Breast epithelium (tissue), 4 donors: Measurements from ENCODE around the gene SLC25A48. TPM values are rescaled to one million over a fixed set of nuclear protein-coding genes. Genes with fewer than 3 reads are reported as not detected.

Source experiments
- DNase-seq, 2 donors: peaks; one replicate each; pipeline ENCODE4 v3.0.0-alpha.2; 2019; ENCODE audit warnings: low spot score in 2 of 2
- H3K27ac ChIP-seq, 2 donors: fragments of 200-600 bp; sonication (generic) in 1 of 2; one replicate each; pipeline ENCODE4 v1.5.1; 2016 to 2019; ENCODE audit warnings: mild to moderate bottlenecking in 1 of 2
- H3K27me3 ChIP-seq, 2 donors: fragments of 200-600 bp; sonication (generic) in 1 of 2; one replicate each; pipeline versions ENCODE4 v1.5.1 to v1.6.0; 2017 to 2019; ENCODE audit warnings: control low read depth in 1 of 2, mild to moderate bottlenecking in 1 of 2
- H3K36me3 ChIP-seq: fragments of 200-600 bp; one replicate; pipeline ENCODE4 v1.5.1; 2019
- H3K4me1 ChIP-seq, 2 donors: fragments of 200-600 bp; sonication (generic); one replicate each; pipeline ENCODE4 v1.5.1; 2016 to 2019; ENCODE audit warnings: control low read depth in 1 of 2
- H3K4me3 ChIP-seq, 3 donors: fragments of 200-600 bp; sonication (generic); 1 replicate in 2 of 3; 2 replicates in 1 of 3; pipeline ENCODE4 v1.5.1; 2016 to 2019; ENCODE audit warnings: mild to moderate bottlenecking in 3 of 3, moderate library complexity in 2 of 3
- H3K9me3 ChIP-seq, 2 donors: fragments of 200-600 bp; sonication (generic) in 1 of 2; one replicate each; pipeline ENCODE4 v1.5.1; 2016 to 2019; ENCODE audit warnings: control low read depth in 1 of 2
- POLR2A ChIP-seq: fragments of 450-650 bp; IDR thresholded peaks from one replicate; pipeline ENCODE4 v1.6.1; 2016; ENCODE audit warnings: antibody characterized with exemption, mild to moderate bottlenecking, moderate library complexity
- POLR2AphosphoS5 ChIP-seq, 3 donors: sonication (generic); formaldehyde crosslinking; IDR thresholded peaks; one replicate each; pipeline ENCODE4 v1.6.1; 2017; ENCODE audit warnings: antibody characterized with exemption in 3 of 3
- intact Hi-C: fragments of 100-400 bp; cut with DNase I; formaldehyde crosslinking; loops from one replicate; pipeline ENCODE4 v1.15.1; 2023; ENCODE audit warnings: low total_unique reads
- total RNA-seq, 3 donors: library from RNA; depleted of rRNA; stranded (reverse); fragments of >200 nt; gene quantifications; one replicate each; pipeline ENCODE4 v1.1.0, GENCODE V29; 2016
- TF ChIP-seq, protein P1 (sequence below), 3 donors: fragments of 450-650 bp; IDR thresholded peaks; one replicate each; pipeline ENCODE4 v1.5.1; 2016 to 2017; ENCODE audit warnings: antibody characterized with exemption in 3 of 3, mild to moderate bottlenecking in 3 of 3, moderate library complexity in 3 of 3

Gene SLC25A48
- total RNA-seq, 3 donors from 2014 or later, result 0.33 to 6.2 (median 1.8) TPM

DNA sequence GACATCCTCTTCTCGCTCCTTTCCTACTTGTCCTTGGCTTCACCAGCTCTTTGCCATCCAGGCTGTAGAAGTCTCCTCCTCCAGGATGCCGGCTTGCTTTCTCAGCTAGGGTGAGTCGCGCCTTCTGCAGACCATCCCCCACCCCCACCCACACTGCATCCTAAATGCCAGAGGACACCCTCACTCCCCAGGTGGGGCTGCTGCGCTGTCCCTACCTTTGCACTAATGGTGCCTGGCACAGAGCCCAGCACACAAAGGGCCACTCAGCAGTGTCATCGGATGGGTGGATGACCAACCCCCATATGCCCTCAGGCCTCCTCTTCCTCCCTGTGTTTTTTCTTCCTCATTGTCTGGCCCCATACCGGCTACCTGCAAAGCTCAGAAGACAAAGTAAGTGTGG lies 46.3 kb downstream of the SLC25A48 start:
- peaks cover 0 to 10% of the 10 kb centered on the region in 2 donors for H3K27me3 ChIP-seq
- H3K9me3 ChIP-seq, result no peaks in the 10 kb centered on the region
- DNase-seq, result no peak
- H3K4me3 ChIP-seq, result no peak overlapping the region
- intact Hi-C loops, result no loop called here
- H3K27ac ChIP-seq, result no peak overlapping the region
- no peaks in the 10 kb centered on the region for H3K4me1 ChIP-seq
- H3K36me3 ChIP-seq, result no peaks in the 10 kb centered on the region
- TF ChIP-seq, protein P1, sequence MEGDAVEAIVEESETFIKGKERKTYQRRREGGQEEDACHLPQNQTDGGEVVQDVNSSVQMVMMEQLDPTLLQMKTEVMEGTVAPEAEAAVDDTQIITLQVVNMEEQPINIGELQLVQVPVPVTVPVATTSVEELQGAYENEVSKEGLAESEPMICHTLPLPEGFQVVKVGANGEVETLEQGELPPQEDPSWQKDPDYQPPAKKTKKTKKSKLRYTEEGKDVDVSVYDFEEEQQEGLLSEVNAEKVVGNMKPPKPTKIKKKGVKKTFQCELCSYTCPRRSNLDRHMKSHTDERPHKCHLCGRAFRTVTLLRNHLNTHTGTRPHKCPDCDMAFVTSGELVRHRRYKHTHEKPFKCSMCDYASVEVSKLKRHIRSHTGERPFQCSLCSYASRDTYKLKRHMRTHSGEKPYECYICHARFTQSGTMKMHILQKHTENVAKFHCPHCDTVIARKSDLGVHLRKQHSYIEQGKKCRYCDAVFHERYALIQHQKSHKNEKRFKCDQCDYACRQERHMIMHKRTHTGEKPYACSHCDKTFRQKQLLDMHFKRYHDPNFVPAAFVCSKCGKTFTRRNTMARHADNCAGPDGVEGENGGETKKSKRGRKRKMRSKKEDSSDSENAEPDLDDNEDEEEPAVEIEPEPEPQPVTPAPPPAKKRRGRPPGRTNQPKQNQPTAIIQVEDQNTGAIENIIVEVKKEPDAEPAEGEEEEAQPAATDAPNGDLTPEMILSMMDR (IDR thresholded peaks at IDR 0.05), result no peak
- no peak for TF ChIP-seq POLR2A
- TF ChIP-seq POLR2AphosphoS5 (IDR thresholded peaks at IDR 0.05), result no peak

DNA sequence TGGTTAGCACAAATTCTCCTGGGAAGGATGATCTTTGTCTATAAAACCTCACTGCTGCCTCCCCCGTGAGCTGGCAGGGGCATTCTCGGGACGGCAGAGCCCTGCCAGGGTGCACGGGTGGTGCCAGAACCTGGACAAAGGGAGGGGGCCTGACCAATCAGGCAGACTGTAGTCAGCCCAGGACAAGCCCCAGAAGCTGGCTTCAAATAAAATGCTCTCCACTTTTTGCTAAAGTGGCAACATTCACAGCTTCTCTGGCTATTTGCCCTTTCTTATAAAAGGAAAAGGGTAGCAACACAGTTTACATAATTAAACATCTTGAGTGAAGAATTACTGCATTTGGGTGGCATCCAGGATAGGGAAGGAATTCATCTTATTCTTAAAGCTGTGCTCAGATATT lies 46.8 kb downstream of the SLC25A48 start:
- Histone ChIP-seq H3K36me3 (no peaks in the 10 kb centered on the region), H3K27me3 (peaks cover 0 to 10% of the 10 kb centered on the region in 2 donors), H3K27ac (no peak overlapping the region), H3K4me3 (no peak overlapping the region), H3K4me1 (no peaks in the 10 kb centered on the region), H3K9me3 (no peaks in the 10 kb centered on the region)
- no peak for DNase-seq
- TF ChIP-seq, protein P1 (IDR thresholded peaks at IDR 0.05), result no peak
- TF ChIP-seq POLR2AphosphoS5 (IDR thresholded peaks at IDR 0.05), result no peak
- no peak for TF ChIP-seq POLR2A
- intact Hi-C loops, result no loop called here

DNA sequence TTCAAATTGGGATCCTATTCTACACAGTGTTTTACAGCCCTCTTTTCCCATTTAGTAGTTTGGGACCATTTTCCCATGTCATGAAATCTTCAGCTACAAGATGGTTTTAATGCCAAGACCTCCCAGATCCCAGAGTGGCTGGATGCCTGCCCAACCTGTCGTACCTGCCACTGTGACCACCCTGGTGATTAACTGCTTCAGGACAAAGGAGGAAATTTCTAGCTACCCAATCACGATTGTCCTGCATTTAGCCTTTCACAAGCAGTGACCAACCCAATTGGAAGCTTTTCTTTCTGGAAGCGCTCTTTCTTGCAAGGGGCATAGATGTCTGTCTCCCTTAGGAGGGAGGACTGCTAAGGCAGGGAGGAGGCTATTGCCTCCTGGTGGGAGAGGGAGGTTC lies 47.4 kb downstream of the SLC25A48 start:
- DNase-seq, result no peak
- no peaks in the 10 kb centered on the region for H3K4me1 ChIP-seq
- H3K9me3 ChIP-seq, result no peaks in the 10 kb centered on the region
- peaks cover 0 to 10% of the 10 kb centered on the region in 2 donors for H3K27me3 ChIP-seq
- H3K4me3 ChIP-seq, result no peak overlapping the region
- intact Hi-C loops, result no loop called here
- H3K36me3 ChIP-seq, result no peaks in the 10 kb centered on the region
- TF ChIP-seq POLR2AphosphoS5 (IDR thresholded peaks at IDR 0.05), result no peak
- no peak for TF ChIP-seq POLR2A
- TF ChIP-seq, protein P1 (IDR thresholded peaks at IDR 0.05), result no peak
- H3K27ac ChIP-seq, result no peak overlapping the region

DNA sequence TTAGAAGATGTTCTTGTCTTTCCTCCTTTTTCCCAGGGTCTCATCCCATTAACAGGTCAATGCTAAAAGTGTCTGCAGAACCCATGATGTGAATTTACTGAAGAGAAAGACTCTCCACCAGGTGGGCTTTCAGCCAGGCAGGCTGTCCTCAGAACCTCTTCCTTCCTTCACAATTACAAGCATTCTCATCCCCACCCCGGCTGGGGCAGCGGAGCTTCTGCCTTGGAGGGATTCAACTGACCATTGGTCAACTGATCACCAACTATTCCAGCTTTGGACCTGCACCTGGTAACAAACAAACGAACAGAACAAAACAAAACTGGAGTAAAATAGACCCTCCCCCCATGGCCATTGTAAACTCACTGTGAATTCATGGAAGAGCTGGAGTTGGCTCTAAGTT lies 48.6 kb downstream of the SLC25A48 start:
- H3K4me1 ChIP-seq, result no peaks in the 10 kb centered on the region
- DNase-seq, result no peak
- H3K27ac ChIP-seq, result no peak overlapping the region
- H3K27me3 ChIP-seq, result peaks cover 0 to 10% of the 10 kb centered on the region in 2 donors
- no peak overlapping the region for H3K4me3 ChIP-seq
- H3K9me3 ChIP-seq, result no peaks in the 10 kb centered on the region
- H3K36me3 ChIP-seq, result no peaks in the 10 kb centered on the region
- TF ChIP-seq, protein P1 (IDR thresholded peaks at IDR 0.05), result no peak
- TF ChIP-seq POLR2AphosphoS5 (IDR thresholded peaks at IDR 0.05) (no peak), POLR2A (no peak)
- intact Hi-C loops, result no loop called here

DNA sequence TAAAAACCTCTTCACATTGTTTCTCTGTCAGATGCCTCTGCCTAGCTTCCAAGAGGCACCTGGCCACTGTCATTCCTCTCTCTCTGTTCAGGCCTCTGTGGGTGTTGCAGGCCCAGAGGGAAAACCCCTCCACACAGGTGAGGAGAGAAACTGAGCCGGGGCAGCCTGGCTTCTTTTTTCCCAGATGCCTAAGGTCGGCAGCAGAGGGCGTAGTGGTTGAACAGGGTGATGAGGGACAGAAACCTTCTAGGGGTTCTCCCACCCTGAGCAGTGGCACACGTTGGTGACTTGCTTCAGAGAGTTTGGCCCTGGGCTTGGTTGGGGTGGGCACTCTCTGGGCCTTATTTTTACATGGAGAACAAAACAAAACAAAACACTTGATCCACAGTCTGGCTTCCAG lies 49.0 kb downstream of the SLC25A48 start:
- DNase-seq, result no peak
- Histone ChIP-seq H3K36me3 (no peaks in the 10 kb centered on the region), H3K4me1 (no peaks in the 10 kb centered on the region), H3K9me3 (no peaks in the 10 kb centered on the region), H3K27ac (no peak overlapping the region), H3K27me3 (peaks cover 0 to 10% of the 10 kb centered on the region in 2 donors), H3K4me3 (no peak overlapping the region)
- TF ChIP-seq POLR2A (no peak), POLR2AphosphoS5 (IDR thresholded peaks at IDR 0.05) (no peak)
- TF ChIP-seq, protein P1 (IDR thresholded peaks at IDR 0.05), result no peak
- intact Hi-C loops, result no loop called here
